H1 (cell line): ENCODE measurements around the gene CDKN2B-AS1. TPM values are rescaled to one million over a fixed set of nuclear protein-coding genes. Genes with fewer than 3 reads are reported as not detected.
A peak's percentile ranks its signal among the peaks of the same experiment; 100 is the strongest.

Experiments used
- CTCF ChIA-PET: fragments of 300-600 bp; sonication (Branson Sonifier 250); formaldehyde crosslinking; loops from one replicate; lab custom pipeline; 2021; ENCODE audit not compliant: partially characterized antibody; lab: Charles Lee
- POLR2A ChIA-PET: fragments of 300-600 bp; sonication (Branson Sonifier 250); formaldehyde crosslinking; loops from one replicate; lab custom pipeline; 2021; ENCODE audit warnings: inconsistent platforms; ENCODE audit not compliant: partially characterized antibody; lab: Charles Lee
- DNase-seq, 2 experiments: peaks; one replicate each; pipeline versions ENCODE4 v3.0.0 to v3.0.0-alpha.2; 2010 to 2022; ENCODE audit warnings: low spot score in 2 of 2, low read depth in 1 of 2, mixed read lengths in 1 of 2
- FAIRE-seq: peaks from 2 replicates; lab custom pipeline; 2011; peaks lifted over from hg19 to GRCh38; lab: Jason Lieb, UNC
- H2AFZ ChIP-seq: 2 replicates; pipeline ENCODE4 v1.8.1; 2012; ENCODE audit warnings: low read length, inconsistent platforms
- H2AK5ac ChIP-seq: 2 replicates; pipeline ENCODE4 v1.6.1; 2013; ENCODE audit warnings: low read depth, low read length
- H2BK120ac ChIP-seq: replicated peaks from 2 replicates; pipeline ENCODE3; 2013; ENCODE audit warnings: low read depth, low read length, inconsistent platforms
- H2BK12ac ChIP-seq: 2 replicates; pipeline ENCODE4 v1.6.1; 2013; ENCODE audit warnings: low read depth, low read length
- H2BK15ac ChIP-seq: 2 replicates; pipeline ENCODE4 v1.6.1; 2013; ENCODE audit warnings: low read length
- H2BK20ac ChIP-seq: 2 replicates; pipeline ENCODE4 v1.6.1; 2013; ENCODE audit warnings: low read length
- H2BK5ac ChIP-seq: 2 replicates; pipeline ENCODE4 v1.6.1; 2013; ENCODE audit warnings: low read depth, low read length
- H3K14ac ChIP-seq: 2 replicates; pipeline ENCODE4 v1.6.1; 2013; ENCODE audit warnings: inconsistent platforms; ENCODE audit not compliant: insufficient read length
- H3K18ac ChIP-seq: 2 replicates; pipeline ENCODE4 v1.6.1; 2013; ENCODE audit warnings: low read length; ENCODE audit errors: extremely low read depth
- H3K23ac ChIP-seq: 2 replicates; pipeline ENCODE4 v1.6.1; 2013; ENCODE audit warnings: inconsistent platforms; ENCODE audit not compliant: insufficient read length
- H3K23me2 ChIP-seq: 2 replicates; pipeline ENCODE4 v1.6.1; 2013; ENCODE audit warnings: low read depth, low read length
- H3K27ac ChIP-seq: 2 replicates; pipeline ENCODE4 v1.6.1; 2011; ENCODE audit warnings: low read depth, low read length, inconsistent platforms
- H3K27me3 ChIP-seq, 4 experiments: replicated peaks in 1 of 4; 1 replicate in 1 of 4; 2 replicates in 3 of 4; pipeline versions ENCODE4 v1.6.1 to v1.8.1; 2011 to 2013; ENCODE audit warnings: low read length in 3 of 4, mild to moderate bottlenecking in 3 of 4, inconsistent platforms in 2 of 4, mixed read lengths in 2 of 4, moderate library complexity in 1 of 4; ENCODE audit not compliant: control insufficient read depth in 3 of 4, insufficient read depth in 3 of 4; ENCODE audit errors: extremely low read depth in 1 of 4
- H3K36me3 ChIP-seq, 4 experiments: 2 replicates each; pipeline versions ENCODE4 v1.6.1 to v1.8.1; 2011 to 2013; ENCODE audit warnings: mild to moderate bottlenecking in 4 of 4, low read length in 3 of 4, moderate library complexity in 2 of 4, control low read depth in 1 of 4, inconsistent platforms in 1 of 4; ENCODE audit not compliant: insufficient read depth in 4 of 4, control insufficient read depth in 2 of 4
- H3K4ac ChIP-seq: replicated peaks from 2 replicates; pipeline ENCODE3; 2013; ENCODE audit warnings: low read length, low read depth, mixed read lengths, inconsistent platforms; ENCODE audit not compliant: insufficient read length
- H3K4me1 ChIP-seq, 4 experiments: replicated peaks in 1 of 4; 1 replicate in 1 of 4; 2 replicates in 3 of 4; pipeline versions ENCODE4 v1.6.1 to v1.8.1; 2011 to 2013; ENCODE audit warnings: low read length in 3 of 4, inconsistent platforms in 2 of 4, mixed read lengths in 1 of 4; ENCODE audit not compliant: insufficient read depth in 4 of 4, control insufficient read depth in 3 of 4
- H3K4me2 ChIP-seq, 2 experiments: 2 replicates each; pipeline versions ENCODE4 v1.6.1 to v1.8.1; 2011 to 2013; ENCODE audit warnings: low read depth in 2 of 2, low read length in 2 of 2, control low read depth in 1 of 2, inconsistent platforms in 1 of 2, mild to moderate bottlenecking in 1 of 2; ENCODE audit not compliant: insufficient read depth in 1 of 2
- H3K4me3 ChIP-seq, 4 experiments: fragments of 200-600, 300-600 bp in 1 of 4; sonication (generic), shearing (Covaris generic), sonication (Bioruptor Twin) in 1 of 4; 2 replicates each; pipeline versions ENCODE4 v1.5.1 to v1.8.1; 2011 to 2016; ENCODE audit warnings: low read length in 4 of 4, low read depth in 3 of 4, control low read depth in 2 of 4, inconsistent platforms in 2 of 4, mild to moderate bottlenecking in 2 of 4, mixed read lengths in 1 of 4, moderate library complexity in 1 of 4; ENCODE audit not compliant: insufficient read depth in 2 of 4; ENCODE audit errors: extremely low read depth in 1 of 4
- H3K56ac ChIP-seq: replicated peaks from 2 replicates; pipeline ENCODE3; 2013; ENCODE audit warnings: low read depth, mild to moderate bottlenecking, mixed read lengths, low read length, inconsistent platforms; ENCODE audit not compliant: insufficient read length
- H3K79me1 ChIP-seq: 2 replicates; pipeline ENCODE4 v1.6.1; 2013; ENCODE audit warnings: low read depth, low read length, control low read depth
- H3K79me2 ChIP-seq, 2 experiments: 2 replicates each; pipeline versions ENCODE4 v1.6.1 to v1.8.1; 2012 to 2013; ENCODE audit warnings: low read length in 2 of 2, mild to moderate bottlenecking in 2 of 2, inconsistent platforms in 1 of 2; ENCODE audit not compliant: insufficient read depth in 2 of 2, control insufficient read depth in 1 of 2
- H3K9ac ChIP-seq, 4 experiments: replicated peaks in 1 of 4; 1 replicate in 1 of 4; 2 replicates in 3 of 4; pipeline versions ENCODE4 v1.6.1 to v1.8.1; 2011 to 2013; ENCODE audit warnings: low read depth in 3 of 4, low read length in 3 of 4, control low read depth in 2 of 4, mild to moderate bottlenecking in 2 of 4, moderate library complexity in 2 of 4, inconsistent platforms in 1 of 4; ENCODE audit errors: extremely low read depth in 1 of 4
- H3K9me3 ChIP-seq, 2 experiments: 2 replicates each; pipeline versions ENCODE4 v1.6.1 to v1.8.1; 2012 to 2013; ENCODE audit warnings: mild to moderate bottlenecking in 2 of 2, moderate library complexity in 2 of 2, control low read depth in 1 of 2, inconsistent platforms in 1 of 2, low read depth in 1 of 2, low read length in 1 of 2, mixed read lengths in 1 of 2; ENCODE audit not compliant: insufficient read depth in 2 of 2
- H4K20me1 ChIP-seq, 2 experiments: replicated peaks in 1 of 2; 2 replicates each; pipeline versions ENCODE3 to v1.8.1; 2011 to 2013; ENCODE audit warnings: inconsistent platforms in 2 of 2, low read length in 2 of 2, mild to moderate bottlenecking in 1 of 2; ENCODE audit not compliant: insufficient read depth in 2 of 2, control insufficient read depth in 1 of 2
- H4K5ac ChIP-seq: 2 replicates; pipeline ENCODE4 v1.6.1; 2013; ENCODE audit warnings: low read length, low read depth, mixed read lengths, inconsistent platforms; ENCODE audit not compliant: insufficient read length
- H4K8ac ChIP-seq: 2 replicates; pipeline ENCODE4 v1.8.0; 2013; ENCODE audit warnings: mild to moderate bottlenecking, moderate library complexity, low read length, inconsistent platforms; ENCODE audit not compliant: insufficient read depth; ENCODE audit errors: extremely low read depth
- H4K91ac ChIP-seq: replicated peaks from 2 replicates; pipeline ENCODE3; 2013; ENCODE audit warnings: low read length, mixed read lengths, inconsistent platforms; ENCODE audit not compliant: insufficient read length
- SIRT6 ChIP-seq: IDR thresholded peaks from one replicate; pipeline ENCODE4 v1.7.1; 2012; ENCODE audit warnings: low read length, inconsistent platforms
- SP1 ChIP-seq: IDR thresholded peaks from 2 replicates; pipeline ENCODE4 v1.6.1; 2011; ENCODE audit warnings: low read depth, low read length
- WGBS, 2 experiments: shearing (Covaris generic) in 1 of 2; methylation state at CpG; one replicate each; pipeline versions ENCODE4 v1.1.6 to v1.1.7; 2013 to 2015; ENCODE audit warnings: low lambda C conversion rate in 2 of 2, mixed read lengths in 2 of 2, inconsistent platforms in 1 of 2, low coverage in 1 of 2, missing lambda C conversion rate in 1 of 2; ENCODE audit not compliant: insufficient replicate concordance in 2 of 2, insufficient coverage in 1 of 2, insufficient read length in 1 of 2; ENCODE audit errors: extremely low coverage in 1 of 2, missing lambda C conversion rate in 1 of 2; 5-methylcytosine and 5-hydroxymethylcytosine counted together
- polyA plus RNA-seq, 7 experiments: library from polyadenylated mRNA; depleted of rRNA in 3 of 7; stranded (reverse) in 5 of 7; unstranded in 2 of 7; fragments of >200 nt in 5 of 7; fragments of 200-250 nt in 2 of 7; gene quantifications; 1 replicate in 5 of 7; 2 replicates in 1 of 7; 4 replicates in 1 of 7; pipeline versions ENCODE4 v1.2.1 to v1.2.3, GENCODE V29; 2011 to 2013; ENCODE audit warnings: missing spikeins in 2 of 7, mixed read lengths in 2 of 7
- total RNA-seq: library from RNA; stranded (reverse); fragmentation: NEBNext Ultra II Directional; extraction: Animal tissue kit (Norgen Biotek cat#: 25700); gene quantifications from 2 replicates; pipeline ENCODE4 v1.2.1, GENCODE V29; 2021

CDKN2B-AS1 gene
- total and polyA plus RNA-seq, 2 of the 8 experiments (the other 6 are each of a cell fraction or from before 2014, with no cell fraction given) = not detected

GRCh38 chr9:21945606-21946005 is 49.0 kb upstream of the CDKN2B-AS1 start:
- H4K5ac ChIP-seq = no peak overlapping the region
- no peak overlapping the region for H3K18ac ChIP-seq
- H3K36me3 ChIP-seq = no peaks in the 10 kb centered on the region
- no peak overlapping the region for H3K9ac ChIP-seq
- no peak overlapping the region for H3K27ac ChIP-seq
- H4K8ac ChIP-seq = no peak overlapping the region
- no peak overlapping the region for H3K56ac ChIP-seq
- H3K23ac ChIP-seq = no peak overlapping the region
- H3K27me3 ChIP-seq = no peaks in the 10 kb centered on the region
- POLR2A ChIA-PET = no interaction called here
- no peak overlapping the region for H2AFZ ChIP-seq
- no peak overlapping the region for H2BK120ac ChIP-seq
- no peaks in the 10 kb centered on the region for H3K23me2 ChIP-seq
- H2AK5ac ChIP-seq = no peak overlapping the region
- CTCF ChIA-PET = interaction anchor here (1.0 to 1.8 kb wide), 4 partner anchors 9 to 92 kb away, joined by 3 to 4 read pairs (median 4); no protein-coding TSS in a partner anchor
- no peak overlapping the region for H2BK20ac ChIP-seq
- H3K9me3 ChIP-seq = no peaks in the 10 kb centered on the region
- H2BK12ac ChIP-seq = 0 out of 2 replicates have a peak overlapping the region, but pooled peaks have one; percentile 50
- H3K4ac ChIP-seq = no peak overlapping the region
- H3K79me2 ChIP-seq = no peaks in the 10 kb centered on the region
- no peak for DNase-seq
- no peak overlapping the region for H4K91ac ChIP-seq
- H3K4me2 ChIP-seq = no peak overlapping the region
- H4K20me1 ChIP-seq = no peaks in the 10 kb centered on the region
- no peak overlapping the region for H2BK5ac ChIP-seq
- H3K4me1 ChIP-seq = no peaks in the 10 kb centered on the region; a peak in 1 of 7 replicates
- H3K79me1 ChIP-seq = no peaks in the 10 kb centered on the region
- no peak for FAIRE-seq
- H2BK15ac ChIP-seq = no peak overlapping the region
- H3K14ac ChIP-seq = no peak overlapping the region
- H3K4me3 ChIP-seq = no peak overlapping the region
- no peak for TF ChIP-seq SIRT6
- no peak for TF ChIP-seq SP1
- WGBS, 2 experiments = 89% methylated on average over 2 of the region's 2 CpGs; no CpG with 5 or more reads in 1 of the 2 experiments
